ENCODE data around the gene IFNAR1. TPM values are rescaled to one million over a fixed set of nuclear protein-coding genes. Genes with fewer than 3 reads are reported as not detected.

IFNAR1 gene
- total RNA-seq, 1 donor from 2014 or later, result 8.8 TPM

- no peak for TF ChIP-seq CTCF (conservative IDR thresholded peaks at IDR 0.05; ENCODE audit: low read depth, low read length)
These were observed 10.1 kb downstream of the IFNAR1 start for GRCh38 chr21:33334824-33335223.

GRCh38 chr21:33339135-33339534 lies 14.4 kb downstream of the IFNAR1 start:
- no peak for TF ChIP-seq CTCF (conservative IDR thresholded peaks at IDR 0.05; ENCODE audit: low read depth, low read length)
- no peak overlapping the region for H3K4me3 ChIP-seq (ENCODE audit: low read depth, low read length)

More at GRCh38 chr21:33334824-33335223, 10.1 kb downstream of the IFNAR1 start:
- DNase-seq (ENCODE audit: low read depth), result no peak
- no peak overlapping the region for H3K4me3 ChIP-seq (ENCODE audit: low read depth, low read length)

DNA sequence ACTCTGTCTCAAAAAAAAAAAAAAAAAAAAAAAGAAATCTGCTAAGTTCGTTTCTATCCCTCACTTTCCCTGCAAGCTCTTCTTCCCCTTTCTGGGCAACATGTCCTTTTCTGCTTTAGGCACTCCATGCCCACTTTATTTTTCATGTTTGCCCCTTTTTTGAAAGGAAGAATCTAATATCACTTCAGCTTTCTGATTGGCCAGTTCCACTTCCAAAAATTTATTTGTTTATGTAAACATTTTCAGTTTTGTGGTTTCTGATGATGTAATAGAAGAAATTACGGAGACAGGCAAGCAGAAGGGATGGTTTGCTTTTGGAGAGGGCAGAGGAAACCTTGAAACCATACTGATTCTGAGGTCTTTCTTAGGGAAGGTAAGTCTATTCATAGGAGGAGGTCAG lies 15.1 kb downstream of the IFNAR1 start:
- no peak for DNase-seq (ENCODE audit: low read depth)
- no peak for TF ChIP-seq CTCF (conservative IDR thresholded peaks at IDR 0.05; ENCODE audit: low read depth, low read length)
- no peak overlapping the region for H3K4me3 ChIP-seq (ENCODE audit: low read depth, low read length)

More at GRCh38 chr21:33339135-33339534, 14.4 kb downstream of the IFNAR1 start:
- DNase-seq (ENCODE audit: low read depth), result no peak

DNA sequence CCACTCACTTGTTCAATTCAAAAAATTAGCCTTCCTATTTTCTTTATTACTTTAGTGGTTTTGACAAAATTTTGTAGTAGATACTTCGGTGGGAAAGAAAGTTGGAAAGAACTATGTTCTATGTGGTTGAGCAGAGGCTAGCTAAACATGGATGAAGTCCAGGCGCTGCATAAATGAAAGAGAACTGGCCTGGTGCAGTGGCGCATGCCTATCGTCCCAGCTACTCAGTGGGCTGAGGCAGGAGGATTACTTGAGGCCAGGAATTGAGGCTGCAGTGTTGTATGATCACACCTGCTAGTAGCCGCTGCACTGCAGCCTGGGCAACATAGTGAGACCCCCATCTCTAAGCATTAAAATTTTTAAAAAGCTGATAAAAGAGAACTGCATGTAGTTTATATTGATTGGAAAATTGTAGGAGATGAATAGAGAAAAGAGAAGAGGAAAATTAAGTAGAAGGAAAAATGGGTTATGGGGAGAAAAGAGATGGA lies 21.0 kb downstream of the IFNAR1 start:
- DNase-seq (ENCODE audit: low read depth), result no peak
- no peak overlapping the region for H3K4me3 ChIP-seq (ENCODE audit: low read depth, low read length)
- no peak for TF ChIP-seq CTCF (conservative IDR thresholded peaks at IDR 0.05; ENCODE audit: low read depth, low read length)

GRCh38 chr21:33348706-33349105 lies 23.9 kb downstream of the IFNAR1 start:
- H3K4me3 ChIP-seq (ENCODE audit: low read depth, low read length), result no peak overlapping the region
- no peak for TF ChIP-seq CTCF (conservative IDR thresholded peaks at IDR 0.05; ENCODE audit: low read depth, low read length)
- no peak for DNase-seq (ENCODE audit: low read depth)

- H3K4me3 ChIP-seq (ENCODE audit: low read depth, low read length), result no peak overlapping the region
- no peak for TF ChIP-seq CTCF (conservative IDR thresholded peaks at IDR 0.05; ENCODE audit: low read depth, low read length)
- DNase-seq (ENCODE audit: low read depth), result no peak
These were observed 25.9 kb downstream of the IFNAR1 start for GRCh38 chr21:33350676-33351075.

- H3K4me3 ChIP-seq (ENCODE audit: low read depth, low read length), result no peak overlapping the region
- TF ChIP-seq CTCF (conservative IDR thresholded peaks at IDR 0.05; ENCODE audit: low read depth, low read length), result no peak
- no peak for DNase-seq (ENCODE audit: low read depth)
These were observed 30.6 kb downstream of the IFNAR1 start for GRCh38 chr21:33355355-33355754.

Data from epithelial cell of proximal tubule (primary cell).